B cell (primary cell): ENCODE results near the gene MRTO4. TPM values are rescaled to one million over a fixed set of nuclear protein-coding genes. Genes with fewer than 3 reads are reported as not detected.
"Not testable (repeated sequence)": the region's sequence is repeated elsewhere in the genome, so short reads cannot be mapped to it uniquely, and the experiment has no call there.

ENCODE experiments used
- ATAC-seq: fragments of 200-7000 bp; cut with Tn5 transposase; one replicate; pipeline ENCODE4 v1.10.0; 2021; ENCODE audit warnings: low read depth, mild to moderate bottlenecking, moderate number of reproducible peaks, moderate library complexity
- CTCF ChIA-PET: fragments of 350-600 bp; sonication (Branson Sonifier 250); formaldehyde crosslinking; loops from one replicate; lab custom pipeline; 2021; ENCODE audit warnings: antibody characterized with exemption, inconsistent platforms; lab: Charles Lee
- POLR2A ChIA-PET: fragments of 350-600 bp; sonication (Branson Sonifier 250); formaldehyde crosslinking; loops from one replicate; lab custom pipeline; 2021; ENCODE audit warnings: antibody characterized with exemption; lab: Charles Lee
- DNase-seq: peaks from one replicate; pipeline ENCODE4 v3.0.0; 2013
- H2AFZ ChIP-seq: 2 replicates; pipeline ENCODE4 v1.6.1; 2012; ENCODE audit warnings: mild to moderate bottlenecking, low read depth, low read length; ENCODE audit not compliant: insufficient read depth, poor library complexity, severe bottlenecking
- H3K27ac ChIP-seq, 2 donors: 1 replicate in 1 of 2; 2 replicates in 1 of 2; pipeline ENCODE4 v1.5.1; 2012 to 2013; ENCODE audit warnings: low read length in 2 of 2, mild to moderate bottlenecking in 2 of 2, moderate library complexity in 1 of 2
- H3K27me3 ChIP-seq, 4 experiments: fragments of 200-600 bp in 1 of 4; sonication (generic) in 1 of 4; replicated peaks in 1 of 4; 1 replicate in 2 of 4; 2 replicates in 2 of 4; pipeline versions ENCODE4 v1.6.1 to v1.7.0; 2013 to 2016; ENCODE audit warnings: low read length in 3 of 4, mild to moderate bottlenecking in 2 of 4, mixed read lengths in 1 of 4, moderate library complexity in 1 of 4; ENCODE audit not compliant: insufficient read depth in 4 of 4, control insufficient read depth in 3 of 4; ENCODE audit errors: control extremely low read depth in 1 of 4
- H3K36me3 ChIP-seq, 2 experiments: replicated peaks in 1 of 2; 1 replicate in 1 of 2; 2 replicates in 1 of 2; pipeline versions ENCODE4 v1.6.1 to v1.7.1; 2013; ENCODE audit warnings: low read length in 1 of 2; ENCODE audit not compliant: insufficient read depth in 2 of 2, control insufficient read depth in 1 of 2; ENCODE audit errors: control extremely low read depth in 1 of 2, extremely low read depth in 1 of 2
- H3K4me1 ChIP-seq, 2 donors: fragments of 200-600 bp in 1 of 2; sonication (generic) in 1 of 2; 1 replicate in 1 of 2; 2 replicates in 1 of 2; pipeline versions ENCODE4 v1.5.1 to v1.6.1; 2013 to 2017; ENCODE audit warnings: low read length in 2 of 2; ENCODE audit not compliant: control insufficient read depth in 2 of 2, insufficient read depth in 2 of 2
- H3K4me2 ChIP-seq: replicated peaks from 2 replicates; pipeline ENCODE3; 2012; ENCODE audit warnings: mild to moderate bottlenecking, low read depth, low read length; ENCODE audit not compliant: poor library complexity, severe bottlenecking
- H3K4me3 ChIP-seq, 5 experiments: fragments of 200-600 bp in 1 of 5; sonication (generic) in 1 of 5; 1 replicate in 3 of 5; 2 replicates in 2 of 5; pipeline versions ENCODE4 v1.5.1 to v1.7.0; 2011 to 2016; ENCODE audit warnings: low read length in 4 of 5, mild to moderate bottlenecking in 4 of 5, low read depth in 2 of 5, control low read depth in 1 of 5, moderate library complexity in 1 of 5; ENCODE audit not compliant: insufficient read depth in 1 of 5; ENCODE audit errors: control extremely low read depth in 1 of 5, extremely low read depth in 1 of 5
- H3K79me2 ChIP-seq: fragments of 200-600 bp; sonication (generic); one replicate; pipeline ENCODE4 v1.6.0; 2016; ENCODE audit warnings: low read length; ENCODE audit not compliant: control insufficient read depth, insufficient read depth
- H3K9ac ChIP-seq: fragments of 200-600 bp; sonication (generic); 2 replicates; pipeline ENCODE4 v1.6.1; 2017; ENCODE audit warnings: mild to moderate bottlenecking, low read length, moderate library complexity
- H3K9me3 ChIP-seq, 3 donors: one replicate each; pipeline versions ENCODE4 v1.6.1 to v1.7.1; 2013; ENCODE audit warnings: low read length in 2 of 3; ENCODE audit not compliant: control insufficient read depth in 2 of 3, insufficient read depth in 1 of 3; ENCODE audit errors: control extremely low read depth in 1 of 3
- H4K20me1 ChIP-seq: 2 replicates; pipeline ENCODE4 v1.6.0; 2012; ENCODE audit warnings: mild to moderate bottlenecking, low read length; ENCODE audit not compliant: insufficient read depth, control insufficient read depth, poor library complexity, severe bottlenecking
- H3K27ac Mint-ChIP-seq: one replicate; pipeline ENCODE4 v1.8.0; 2021; ENCODE audit warnings: mixed read lengths
- H3K27me3 Mint-ChIP-seq: one replicate; pipeline ENCODE4 v1.8.0; 2021; ENCODE audit warnings: mixed read lengths
- H3K4me1 Mint-ChIP-seq: one replicate; pipeline ENCODE4 v1.8.0; 2021; ENCODE audit warnings: mixed read lengths
- H3K4me3 Mint-ChIP-seq: one replicate; pipeline ENCODE4 v1.8.0; 2021; ENCODE audit warnings: mixed read lengths
- H3K9me3 Mint-ChIP-seq: one replicate; pipeline ENCODE4 v1.8.0; 2022; ENCODE audit warnings: mixed read lengths; ENCODE audit not compliant: insufficient read depth
- CTCF ChIP-seq: fragments of 200-600 bp; IDR thresholded peaks from one replicate; pipeline ENCODE4 v1.8.0; 2022; ENCODE audit warnings: antibody characterized with exemption, mild to moderate bottlenecking
- EZH2 ChIP-seq: IDR thresholded peaks from 2 replicates; pipeline ENCODE4 v1.6.1; 2012; ENCODE audit warnings: borderline replicate concordance, low read depth, mild to moderate bottlenecking, moderate library complexity, low read length; ENCODE audit not compliant: insufficient read depth, poor library complexity, severe bottlenecking
- WGBS: methylation state at CpG from one replicate; pipeline ENCODE4 v1.1.5; 2013; ENCODE audit warnings: missing lambda C conversion rate; ENCODE audit not compliant: insufficient coverage; 5-methylcytosine and 5-hydroxymethylcytosine counted together
- intact Hi-C: fragments of 100-400 bp; cut with micrococcal nuclease; formaldehyde crosslinking; loops from one replicate; pipeline ENCODE4 v1.10.0; 2022
- polyA plus RNA-seq: library from polyadenylated mRNA; depleted of rRNA; stranded (reverse); fragments of >200 nt; gene quantifications from 2 replicates; pipeline ENCODE4 v1.2.3, GENCODE V29; 2012
- total RNA-seq, 2 donors: library from RNA; stranded (reverse); fragments of 120-200 nt in 1 of 2; gene quantifications; 1 replicate in 1 of 2; 2 replicates in 1 of 2; pipeline versions ENCODE4 v1.2.3 to v1.2.4, GENCODE V29; 2013 to 2022

MRTO4 gene
- total and polyA plus RNA-seq, 2 donors (not counting 1 experiment from before 2014, with no cell fraction given), result 10.6 to 28.1 TPM

- WGBS, result 100% methylated on average over 2 of the region's 2 CpGs
Observed at GRCh38 chr1:19300211-19300610, 48.6 kb downstream of the MRTO4 start.

GRCh38 chr1:19304081-19304480 is 52.5 kb downstream of the MRTO4 start:
- H3K27ac Mint-ChIP-seq, CTCF ChIA-PET: not testable (repeated sequence)

More at GRCh38 chr1:19300211-19300610, 48.6 kb downstream of the MRTO4 start:
- H3K9me3 Mint-ChIP-seq, result peaks cover under 1% of the 10 kb centered on the region
- H3K27ac ChIP-seq, result no peak overlapping the region
- no peak overlapping the region for H3K9ac ChIP-seq
- no peaks in the 10 kb centered on the region for H3K27me3 Mint-ChIP-seq
- no peak overlapping the region for H3K4me2 ChIP-seq
- no peaks in the 10 kb centered on the region for H4K20me1 ChIP-seq
- ATAC-seq (no peak), DNase-seq (no peak)
- no peaks in the 10 kb centered on the region for H3K27me3 ChIP-seq
- no peak overlapping the region for H3K27ac Mint-ChIP-seq
- POLR2A ChIA-PET, result no interaction called here
- CTCF ChIA-PET, result no interaction called here
- no peak overlapping the region for H2AFZ ChIP-seq
- H3K4me3 Mint-ChIP-seq, result no peak overlapping the region
- no peak overlapping the region for H3K4me3 ChIP-seq
- H3K4me1 ChIP-seq, result no peaks in the 10 kb centered on the region
- intact Hi-C loops, result no loop called here
- TF ChIP-seq CTCF (no peak), EZH2 (no peak)
- H3K4me1 Mint-ChIP-seq, result no peaks in the 10 kb centered on the region
- peaks cover 6 to 25% of the 10 kb centered on the region in 2 experiments for H3K36me3 ChIP-seq
- H3K79me2 ChIP-seq, result no peaks in the 10 kb centered on the region
- H3K9me3 ChIP-seq, result peaks cover 0 to 10% (median 8%) of the 10 kb centered on the region in 3 donors

More at GRCh38 chr1:19304081-19304480, 52.5 kb downstream of the MRTO4 start:
- H3K9ac ChIP-seq, H3K9me3 Mint-ChIP-seq, H3K4me3 ChIP-seq, H3K4me2 ChIP-seq, H3K27ac ChIP-seq, H3K27me3 ChIP-seq, H4K20me1 ChIP-seq, DNase-seq, H3K79me2 ChIP-seq, H3K4me3 Mint-ChIP-seq, H3K4me1 ChIP-seq, H3K4me1 Mint-ChIP-seq, H3K27me3 Mint-ChIP-seq, H3K9me3 ChIP-seq, POLR2A ChIA-PET, intact Hi-C loops, H2AFZ ChIP-seq, ATAC-seq: not testable (repeated sequence)
- WGBS, result 100% methylated on average over 4 of the region's 10 CpGs
- peaks cover 6 to 52% of the 10 kb centered on the region in 2 experiments for H3K36me3 ChIP-seq
